Adrenal gland (tissue), 19 donors: ENCODE measurements around the gene LRRC14B. TPM values are rescaled to one million over a fixed set of nuclear protein-coding genes. Genes with fewer than 3 reads are reported as not detected.

Experiments used
- DNase-seq, 7 donors: peaks; one replicate each; pipeline ENCODE4 v3.0.0-alpha.2; 2019 to 2020
- H3K27ac ChIP-seq, 5 donors: fragments of 200-600 bp; sonication (generic) in 4 of 5; 1 replicate in 3 of 5; 2 replicates in 2 of 5; pipeline versions ENCODE4 v1.5.1 to v1.8.0; 2016 to 2020; ENCODE audit warnings: mild to moderate bottlenecking in 1 of 5
- H3K27me3 ChIP-seq: fragments of 200-600 bp; 2 replicates; pipeline ENCODE4 v1.8.0; 2021
- H3K36me3 ChIP-seq, 2 donors: fragments of 200-600 bp; replicated peaks in 1 of 2; 1 replicate in 1 of 2; 2 replicates in 1 of 2; pipeline versions ENCODE4 v1.5.1 to v1.8.0; 2018 to 2022
- H3K4me1 ChIP-seq, 2 donors: fragments of 200-600 bp; replicated peaks in 1 of 2; 1 replicate in 1 of 2; 2 replicates in 1 of 2; pipeline versions ENCODE4 v1.5.1 to v1.8.0; 2018 to 2021
- H3K4me3 ChIP-seq, 4 donors: fragments of 200-600 bp; sonication (generic) in 3 of 4; one replicate each; pipeline ENCODE4 v1.5.1; 2016 to 2018
- H3K9me3 ChIP-seq, 3 donors: fragments of 200-600 bp; sonication (generic) in 1 of 3; replicated peaks in 1 of 3; 1 replicate in 2 of 3; 2 replicates in 1 of 3; pipeline versions ENCODE4 v1.5.1 to v1.8.0; 2016 to 2021
- CTCF ChIP-seq, 6 experiments: fragments of 450-650 bp in 4 of 6; fragments of 200-600 bp in 2 of 6; sonication (generic) in 1 of 6; IDR thresholded peaks; 1 replicate in 5 of 6; 2 replicates in 1 of 6; pipeline versions ENCODE4 v1.5.1 to v1.8.0; 2016 to 2021; ENCODE audit warnings: antibody characterized with exemption in 6 of 6, mild to moderate bottlenecking in 2 of 6, moderate library complexity in 1 of 6
- POLR2A ChIP-seq, 2 donors: fragments of 450-650 bp; IDR thresholded peaks; one replicate each; pipeline ENCODE4 v1.6.1; 2017; ENCODE audit warnings: antibody characterized with exemption in 2 of 2, mild to moderate bottlenecking in 2 of 2, moderate library complexity in 1 of 2
- WGBS, 4 donors: extraction: QIAGEN DNeasy Blood & Tissue Kit in 2 of 4; methylation state at CpG; one replicate each; pipeline versions ENCODE4 v1.1.5 to v1.1.7; 2013 to 2017; 5-methylcytosine and 5-hydroxymethylcytosine counted together
- intact Hi-C, 2 donors: fragments of 100-400 bp; cut with DNase I; formaldehyde crosslinking; loops; one replicate each; pipeline versions ENCODE4 v1.14.1 to v1.15.0; 2022 to 2023
- long read RNA-seq, 10 donors: library from polyadenylated mRNA in 3 of 10; unstranded in 2 of 10; stranded (forward) in 1 of 10; transcript quantifications; one replicate each; pipeline ENCODE4 v2.0.0 and lab custom pipeline, GENCODE V29; 2021 to 2026
- polyA plus RNA-seq, 3 donors: library from polyadenylated mRNA; stranded (reverse); fragments of 200-250 nt in 2 of 3; fragments of 350-450 nt in 1 of 3; fragmentation: Illumina TruSeq in 1 of 3; extraction: RNeasy Lipid Tissue Mini Kit (QIAGEN cat#74804) in 1 of 3; gene quantifications; one replicate each; pipeline ENCODE4 v1.2.3, GENCODE V29; 2013 to 2014
- total RNA-seq, 9 donors: library from RNA; depleted of rRNA in 4 of 9; stranded (reverse); fragments of >200 nt in 4 of 9; fragments of 120-200 nt in 1 of 9; fragmentation: NEBNext Ultra II Directional in 1 of 9; extraction: Animal tissue kit (Norgen Biotek cat#: 25700) in 1 of 9; gene quantifications; one replicate each; pipeline versions ENCODE4 v1.1.0 to v1.2.4, GENCODE V29; 2013 to 2023
- donor health status: healthy with polysubstance abuse.
- donor health status: Bipolar disorder and iron deficiency.
- donor health status: DM: yes; HTN: yes; CAD: no.
- donor health status: DM: no; HTN: no; CAD: no.
- donor health status: DM: no; HTN: no; CAD: no.
- donor health status: DM: yes; HTN: yes; CAD: no.

The LRRC14B gene
- total RNA-seq: under 1 TPM in 1 of 9 donors, not detected in 8; 0.11 TPM
- polyA plus RNA-seq: not detected
- long read RNA-seq, donor 1: 0 reads
- long read RNA-seq, donor 2: 0 reads
- long read RNA-seq, donor 3: 0 reads
- long read RNA-seq, donor 4: 0 reads
- long read RNA-seq, donor 5: 0 reads
- long read RNA-seq, donor 6: 0 reads
- long read RNA-seq, donor 7: 0 reads
- long read RNA-seq, donor 8, partial matches to known transcripts: 0 of 1 reads
- long read RNA-seq, donor 8, other reads (novel, unspliced or antisense): 0 of 1 reads
- long read RNA-seq, donor 9: 0 reads
- long read RNA-seq, donor 10: 0 reads

GRCh38 chr5:191036-191948, at the start of gene LRRC14B:
Gene LRRC14B (plus strand): TSS chr5:191495. CDS start chr5:191539, 44 bp downstream.
- no peak for DNase-seq
- TF ChIP-seq POLR2A (IDR thresholded peaks at IDR 0.05): no peak
- no peak for TF ChIP-seq CTCF (IDR thresholded peaks at IDR 0.05)
- Histone ChIP-seq H3K4me3 (no peak within 1 kb of the TSS), H3K27ac (no peak within 1 kb of the TSS), H3K36me3 (no peaks in the 10 kb centered on the region), H3K9me3 (no peaks in the 10 kb centered on the region), H3K27me3 (no peaks in the 10 kb centered on the region), H3K4me1 (peaks cover 0 to 6% of the 10 kb centered on the region in 2 donors)
- intact Hi-C loops: no loop called here
- WGBS, 4 donors: 38 to 50% (median 45%) methylated on average over 16 to 56 of the region's 56 CpGs

GRCh38 chr5:141761-142160, 49.5 kb upstream of the LRRC14B start:
- H3K4me3 ChIP-seq: no peak overlapping the region
- H3K27me3 ChIP-seq: peaks cover 10% of the 10 kb centered on the region
- H3K36me3 ChIP-seq: no peaks in the 10 kb centered on the region
- WGBS, 4 donors: 85 to 88% (median 86%) methylated on average over 7 to 12 of the region's 12 CpGs
- no peak overlapping the region for H3K27ac ChIP-seq
- TF ChIP-seq POLR2A (IDR thresholded peaks at IDR 0.05) (no peak), CTCF (IDR thresholded peaks at IDR 0.05) (no peak)
- no peak for DNase-seq
- intact Hi-C loops: no loop called here
- H3K9me3 ChIP-seq: no peaks in the 10 kb centered on the region
- H3K4me1 ChIP-seq: no peaks in the 10 kb centered on the region

GRCh38 chr5:142246-142810, 49.0 kb upstream of the LRRC14B start:
- 85 to 92% (median 88%) methylated on average over 18 of the region's 18 CpGs for WGBS, 4 donors
- intact Hi-C loops: no loop called here
- Histone ChIP-seq H3K27ac (no peak overlapping the region), H3K4me3 (no peak overlapping the region), H3K9me3 (no peaks in the 10 kb centered on the region), H3K27me3 (peaks cover 10% of the 10 kb centered on the region), H3K4me1 (no peaks in the 10 kb centered on the region), H3K36me3 (no peaks in the 10 kb centered on the region)
- DNase-seq: no peak
- TF ChIP-seq CTCF (IDR thresholded peaks at IDR 0.05): no peak

GRCh38 chr5:143041-143440, 48.3 kb upstream of the LRRC14B start:
- Histone ChIP-seq H3K4me1 (no peaks in the 10 kb centered on the region), H3K27ac (no peak overlapping the region), H3K36me3 (no peaks in the 10 kb centered on the region), H3K27me3 (peaks cover 10% of the 10 kb centered on the region), H3K9me3 (peaks cover 0 to 7% (median 0%) of the 10 kb centered on the region in 3 donors), H3K4me3 (no peak overlapping the region)
- no peak for DNase-seq
- intact Hi-C loops: no loop called here
- TF ChIP-seq CTCF (IDR thresholded peaks at IDR 0.05): no peak
- no peak for TF ChIP-seq POLR2A (IDR thresholded peaks at IDR 0.05)
- 67 to 82% (median 77%) methylated on average over 8 to 17 of the region's 17 CpGs for WGBS, 4 donors
